Liver (tissue), 9 donors: Measurements from ENCODE around the gene LAMP1. TPM values are rescaled to one million over a fixed set of nuclear protein-coding genes. Genes with fewer than 3 reads are reported as not detected.

Experiments
- DNase-seq: peaks from one replicate; pipeline ENCODE4 v3.0.0-alpha.2; 2017; ENCODE audit warnings: low spot score
- H3K27ac ChIP-seq, 2 donors: one replicate each; pipeline ENCODE4 v1.7.0; 2013; ENCODE audit warnings: inconsistent platforms in 2 of 2, low read length in 2 of 2, control low read depth in 1 of 2, low read depth in 1 of 2, mild to moderate bottlenecking in 1 of 2
- H3K27me3 ChIP-seq, 4 donors: one replicate each; pipeline versions ENCODE4 v1.6.1 to v1.7.0; 2013; ENCODE audit warnings: low read length in 3 of 4, inconsistent platforms in 1 of 4, mild to moderate bottlenecking in 1 of 4, moderate library complexity in 1 of 4; ENCODE audit not compliant: control insufficient read depth in 4 of 4, insufficient read depth in 4 of 4
- H3K36me3 ChIP-seq, 4 donors: one replicate each; pipeline versions ENCODE4 v1.6.1 to v1.7.0; 2013; ENCODE audit warnings: low read length in 3 of 4, mild to moderate bottlenecking in 3 of 4, low read depth in 1 of 4, moderate library complexity in 1 of 4; ENCODE audit not compliant: control insufficient read depth in 4 of 4, insufficient read depth in 3 of 4
- H3K4me1 ChIP-seq, 4 donors: one replicate each; pipeline versions ENCODE4 v1.6.1 to v1.7.0; 2013; ENCODE audit warnings: low read length in 3 of 4, mild to moderate bottlenecking in 3 of 4, moderate library complexity in 1 of 4; ENCODE audit not compliant: control insufficient read depth in 4 of 4, insufficient read depth in 4 of 4
- H3K4me3 ChIP-seq, 3 donors: one replicate each; pipeline versions ENCODE4 v1.6.1 to v1.7.0; 2013; ENCODE audit warnings: low read length in 3 of 3, control low read depth in 1 of 3, low read depth in 1 of 3, mild to moderate bottlenecking in 1 of 3
- H3K9ac ChIP-seq, 2 donors: one replicate each; pipeline ENCODE4 v1.7.0; 2013; ENCODE audit warnings: low read length in 2 of 2, mild to moderate bottlenecking in 2 of 2, moderate library complexity in 2 of 2, control low read depth in 1 of 2, low read depth in 1 of 2
- H3K9me3 ChIP-seq, 4 donors: one replicate each; pipeline versions ENCODE4 v1.6.1 to v1.7.0; 2013; ENCODE audit warnings: low read length in 3 of 4; ENCODE audit not compliant: control insufficient read depth in 4 of 4
- ATF3 ChIP-seq: IDR thresholded peaks from 2 replicates; pipeline ENCODE4 v1.6.1; 2016; ENCODE audit warnings: antibody characterized with exemption
- CTCF ChIP-seq: fragments of 150-350 bp; IDR thresholded peaks from 2 replicates; pipeline ENCODE4 v1.5.1; 2017; ENCODE audit warnings: improper control_type of control experiment, low read depth, low read length; ENCODE audit not compliant: missing input control
- EGR1 ChIP-seq, 2 donors: IDR thresholded peaks; 2 replicates each; pipeline ENCODE4 v1.6.1; 2016 to 2018; ENCODE audit warnings: antibody characterized with exemption in 2 of 2, low read depth in 2 of 2
- FOXA1 ChIP-seq: IDR thresholded peaks from 2 replicates; pipeline ENCODE4 v1.6.1; 2016; ENCODE audit warnings: antibody characterized with exemption
- GABPA ChIP-seq, 2 donors: IDR thresholded peaks in 1 of 2; conservative IDR thresholded peaks in 1 of 2; 2 replicates each; pipeline ENCODE4 v1.6.1; 2016; ENCODE audit warnings: antibody characterized with exemption in 2 of 2, mild to moderate bottlenecking in 1 of 2, moderate library complexity in 1 of 2
- HNF4A ChIP-seq, 2 donors: conservative IDR thresholded peaks; 2 replicates each; pipeline ENCODE4 v1.6.1; 2016; ENCODE audit warnings: antibody characterized with exemption in 2 of 2, mild to moderate bottlenecking in 2 of 2
- HNF4G ChIP-seq: IDR thresholded peaks from 2 replicates; pipeline ENCODE4 v1.6.1; 2016; ENCODE audit warnings: antibody characterized with exemption
- JUND ChIP-seq, 2 donors: IDR thresholded peaks; 2 replicates each; pipeline ENCODE4 v1.6.1; 2016; ENCODE audit warnings: antibody characterized with exemption in 2 of 2
- MAX ChIP-seq: IDR thresholded peaks from 2 replicates; pipeline ENCODE4 v1.6.1; 2016; ENCODE audit warnings: antibody characterized with exemption
- NR2F2 ChIP-seq: IDR thresholded peaks from 2 replicates; pipeline ENCODE4 v1.6.1; 2016; ENCODE audit warnings: antibody characterized with exemption
- RAD21 ChIP-seq, 2 donors: IDR thresholded peaks; 2 replicates each; pipeline ENCODE4 v1.6.1; 2016; ENCODE audit warnings: antibody characterized with exemption in 2 of 2, mild to moderate bottlenecking in 2 of 2
- REST ChIP-seq: IDR thresholded peaks from 2 replicates; pipeline ENCODE4 v1.6.1; 2016; ENCODE audit warnings: antibody characterized with exemption, mild to moderate bottlenecking
- RXRA ChIP-seq, 2 donors: IDR thresholded peaks; 2 replicates each; pipeline ENCODE4 v1.6.1; 2017 to 2018; ENCODE audit warnings: antibody characterized with exemption in 2 of 2, mild to moderate bottlenecking in 1 of 2
- SP1 ChIP-seq: IDR thresholded peaks from 2 replicates; pipeline ENCODE4 v1.6.1; 2018; ENCODE audit warnings: antibody characterized with exemption, mild to moderate bottlenecking
- YY1 ChIP-seq: IDR thresholded peaks from 2 replicates; pipeline ENCODE4 v1.6.1; 2016; ENCODE audit warnings: antibody characterized with exemption, mild to moderate bottlenecking
- WGBS: extraction: QIAGEN DNeasy Blood & Tissue Kit; methylation state at CpG from one replicate; pipeline ENCODE4 v1.1.7; 2013; 5-methylcytosine and 5-hydroxymethylcytosine counted together
- polyA plus RNA-seq, 2 donors: library from polyadenylated mRNA; stranded (reverse) in 1 of 2; unstranded in 1 of 2; fragments of 200-250 nt in 1 of 2; fragments of >200 nt in 1 of 2; fragmentation: Nextera tagmentation in 1 of 2; extraction: Ambion mirVana in 1 of 2; gene quantifications; one replicate each; pipeline versions ENCODE4 v1.2.1 to v1.2.3, GENCODE V29; 2013 to 2015
- total RNA-seq, 2 donors: library from RNA; depleted of rRNA; stranded (reverse); fragments of >200 nt; gene quantifications; one replicate each; pipeline ENCODE4 v1.2.3, GENCODE V29; 2014
- donor health status: healthy.
- donor health status: healthy.
- donor health status: healthy.
- donor health status: healthy.
- donor health status: healthy.

LAMP1 gene
- total and polyA plus RNA-seq, 4 donors, result 24.4 to 160 (median 62.9) TPM

GRCh38 chr13:113351514-113352026, 54.5 kb downstream of the LAMP1 start:
- H3K36me3 ChIP-seq, result peaks cover 8 to 44% (median 25%) of the 10 kb centered on the region in 4 donors
- no peaks in the 10 kb centered on the region for H3K9me3 ChIP-seq
- no peak overlapping the region for H3K27ac ChIP-seq
- no peaks in the 10 kb centered on the region for H3K27me3 ChIP-seq
- no peak for DNase-seq
- TF ChIP-seq HNF4A (conservative IDR thresholded peaks at IDR 0.05) (peak in 1 of 2 donors; percentile 37), FOXA1 (no peak), SP1 (peak; percentile 18), RAD21 (IDR thresholded peaks at IDR 0.05) (peak in 1 of 2 donors; percentile 5), RXRA (IDR thresholded peaks at IDR 0.05) (peak in 1 of 2 donors; percentile 63), CTCF (no peak), MAX (no peak), EGR1 (IDR thresholded peaks at IDR 0.05; ENCODE audit: low read depth in 2 of 2) (no peak), YY1 (peak; percentile 75), NR2F2 (peak; percentile 86)
- H3K4me3 ChIP-seq, result no peak overlapping the region
- no peak overlapping the region for H3K9ac ChIP-seq
- H3K4me1 ChIP-seq, result no peaks in the 10 kb centered on the region
- 57% methylated on average over 17 of the region's 17 CpGs for WGBS

GRCh38 chr13:113353254-113353653, 56.2 kb downstream of the LAMP1 start:
- Histone ChIP-seq H3K4me1 (peaks cover 0 to 2% (median 0%) of the 10 kb centered on the region in 4 donors), H3K27ac (no peak overlapping the region), H3K36me3 (peaks cover 8 to 39% (median 21%) of the 10 kb centered on the region in 4 donors), H3K4me3 (no peak overlapping the region), H3K9ac (no peak overlapping the region), H3K27me3 (no peaks in the 10 kb centered on the region), H3K9me3 (no peaks in the 10 kb centered on the region)
- no peak for DNase-seq
- TF ChIP-seq HNF4A (conservative IDR thresholded peaks at IDR 0.05), result no peak
- TF ChIP-seq GABPA (IDR thresholded peaks at IDR 0.05 in 1 of 2, conservative IDR thresholded peaks at IDR 0.05 in 1 of 2), result no peak
- TF ChIP-seq HNF4G, result no peak
- TF ChIP-seq NR2F2, result no peak
- TF ChIP-seq RXRA (IDR thresholded peaks at IDR 0.05), result no peak
- TF ChIP-seq JUND (IDR thresholded peaks at IDR 0.05), result no peak
- no peak for TF ChIP-seq RAD21 (IDR thresholded peaks at IDR 0.05)
- TF ChIP-seq ATF3, result no peak
- 93% methylated on average over 12 of the region's 12 CpGs for WGBS

GRCh38 chr13:113354831-113355610, 58.0 kb downstream of the LAMP1 start:
- DNase-seq, result no peak
- no peaks in the 10 kb centered on the region for H3K27me3 ChIP-seq
- H3K9me3 ChIP-seq, result no peaks in the 10 kb centered on the region
- peaks cover 0 to 7% (median 3%) of the 10 kb centered on the region in 4 donors for H3K4me1 ChIP-seq
- H3K27ac ChIP-seq, result no peak overlapping the region
- H3K36me3 ChIP-seq, result peaks cover 7 to 23% (median 12%) of the 10 kb centered on the region in 4 donors
- 97% methylated on average over 41 of the region's 41 CpGs for WGBS
- H3K4me3 ChIP-seq, result no peak overlapping the region
- H3K9ac ChIP-seq, result no peak overlapping the region
- TF ChIP-seq SP1, result no peak
- TF ChIP-seq GABPA (IDR thresholded peaks at IDR 0.05 in 1 of 2, conservative IDR thresholded peaks at IDR 0.05 in 1 of 2), result no peak
- TF ChIP-seq CTCF, result no peak
- TF ChIP-seq MAX, result no peak
- no peak for TF ChIP-seq REST
- TF ChIP-seq HNF4G, result no peak
